ENCODE results near the gene SH3BP5L. TPM values are rescaled to one million over a fixed set of nuclear protein-coding genes. Genes with fewer than 3 reads are reported as not detected.

The SH3BP5L gene
- polyA plus RNA-seq, 4 donors, result 23.1 to 31.1 (median 24.9) TPM

DNA sequence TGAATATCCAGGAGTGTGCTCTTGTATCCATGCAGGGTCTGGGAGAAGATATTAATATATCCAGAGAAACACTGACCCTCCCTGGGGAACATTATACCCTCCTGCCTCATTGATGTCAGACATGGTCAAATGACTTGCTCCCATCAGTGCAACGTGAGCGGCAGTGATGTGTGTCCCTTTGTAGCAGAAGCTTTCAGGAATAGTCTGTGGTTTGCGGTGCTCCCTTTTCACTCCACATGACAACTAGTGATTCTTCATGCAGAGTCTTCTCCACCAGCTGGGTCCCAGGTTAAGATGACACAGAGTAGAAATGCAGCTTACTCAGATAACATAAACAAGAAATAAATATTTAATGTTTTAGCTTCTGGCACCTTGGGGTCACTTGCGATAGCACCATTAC lies 38.3 kb downstream of the SH3BP5L start:
- DNase-seq (ENCODE audit: low read depth in 4 of 4, low spot score in 3 of 4), result no peak

DNA sequence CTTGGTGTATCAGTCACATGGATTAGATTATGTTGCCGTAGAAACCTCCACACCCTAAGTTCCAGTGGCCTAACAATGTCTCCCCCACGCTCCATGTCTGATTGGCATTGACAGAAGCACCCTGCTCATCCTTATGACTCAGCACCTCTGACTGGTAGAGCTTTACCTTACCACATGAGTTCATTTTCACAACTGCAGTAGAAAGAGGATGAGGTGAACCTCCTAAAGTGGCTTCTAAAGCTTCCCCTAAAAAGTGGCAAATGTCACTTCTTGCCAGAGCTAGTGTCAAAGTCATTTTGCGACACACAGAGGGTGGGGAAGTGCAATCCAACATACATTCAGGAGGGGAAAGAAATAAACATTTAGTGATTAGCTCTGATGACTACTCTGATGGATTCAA lies 39.6 kb downstream of the SH3BP5L start:
- no peak for DNase-seq (ENCODE audit: low read depth in 4 of 4, low spot score in 3 of 4)

DNA sequence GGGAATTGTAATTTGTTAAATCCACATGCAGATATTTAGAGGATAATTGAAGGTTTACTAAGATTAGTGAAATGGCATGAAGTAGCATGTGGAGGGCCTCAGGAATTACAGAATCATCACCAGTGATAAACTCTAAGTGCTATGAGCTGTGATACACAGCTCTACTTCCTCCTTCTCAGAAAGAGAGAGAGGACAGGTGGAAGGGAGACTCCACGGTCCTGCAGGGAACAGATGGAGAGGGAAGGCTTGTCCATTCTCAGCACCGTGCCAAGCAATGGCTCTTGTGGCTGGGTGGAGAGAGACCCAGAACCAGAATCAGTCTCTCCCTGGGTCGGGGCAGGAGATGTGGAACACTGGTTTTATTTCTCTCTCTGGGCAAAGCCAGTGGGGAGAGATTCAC lies 42.3 kb downstream of the SH3BP5L start:
- no peak for DNase-seq (ENCODE audit: low read depth in 4 of 4, low spot score in 3 of 4)

DNA sequence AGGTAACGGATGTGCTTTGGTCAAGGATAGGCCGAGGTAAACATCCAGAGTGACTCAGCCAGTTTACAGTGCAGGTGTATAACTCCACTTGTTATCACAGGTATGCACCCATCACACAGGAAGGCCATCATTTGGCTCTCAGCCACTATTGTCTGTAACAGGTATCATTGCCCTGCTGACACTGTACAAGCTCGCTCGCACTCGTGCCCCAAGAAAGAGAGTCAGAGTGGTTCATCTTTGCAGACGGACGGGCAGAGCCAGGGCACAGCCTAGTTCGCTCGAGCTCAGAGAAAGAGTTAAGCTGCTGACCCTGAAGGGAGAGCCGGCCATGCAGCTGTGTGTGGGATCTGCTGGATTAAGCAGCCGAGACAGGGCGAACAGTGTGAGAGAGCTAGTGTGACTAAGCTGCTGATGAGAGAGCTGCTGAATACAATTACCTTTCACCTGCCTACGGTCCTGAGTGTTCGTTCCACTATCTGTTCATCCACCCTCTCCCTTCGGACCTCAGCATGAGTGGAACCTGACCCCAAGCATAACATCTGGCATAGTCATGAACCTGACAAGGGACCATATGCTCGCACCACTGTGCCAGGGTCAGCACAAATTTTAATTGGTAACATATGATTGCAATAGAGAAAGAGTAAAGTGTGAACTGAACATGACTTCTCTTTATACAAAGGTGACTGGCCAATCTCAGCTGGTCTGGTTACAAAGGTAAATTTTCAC lies 43.1 kb downstream of the SH3BP5L start:
- no peak for DNase-seq (ENCODE audit: low read depth in 4 of 4, low spot score in 3 of 4)

DNA sequence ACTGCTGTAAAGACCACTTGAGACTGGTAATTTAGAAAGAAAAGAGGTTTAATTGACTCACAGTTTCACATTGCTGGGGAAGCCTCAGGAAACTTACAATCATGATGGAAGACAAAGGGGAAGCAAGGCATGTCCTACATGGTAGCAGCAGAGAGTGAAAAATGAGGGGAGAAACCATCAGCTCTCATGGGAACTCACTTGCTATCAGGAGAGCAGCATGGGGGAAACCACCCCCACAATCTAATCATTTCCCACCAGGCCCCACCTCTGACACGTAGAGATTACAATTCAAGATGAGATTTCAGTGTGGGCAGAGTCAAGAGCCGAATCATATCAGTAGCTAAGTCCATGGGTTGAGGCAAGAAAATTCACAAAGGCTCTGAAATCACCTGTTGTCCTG lies 46.4 kb downstream of the SH3BP5L start:
- DNase-seq (ENCODE audit: low read depth in 4 of 4, low spot score in 3 of 4), result no peak

DNA sequence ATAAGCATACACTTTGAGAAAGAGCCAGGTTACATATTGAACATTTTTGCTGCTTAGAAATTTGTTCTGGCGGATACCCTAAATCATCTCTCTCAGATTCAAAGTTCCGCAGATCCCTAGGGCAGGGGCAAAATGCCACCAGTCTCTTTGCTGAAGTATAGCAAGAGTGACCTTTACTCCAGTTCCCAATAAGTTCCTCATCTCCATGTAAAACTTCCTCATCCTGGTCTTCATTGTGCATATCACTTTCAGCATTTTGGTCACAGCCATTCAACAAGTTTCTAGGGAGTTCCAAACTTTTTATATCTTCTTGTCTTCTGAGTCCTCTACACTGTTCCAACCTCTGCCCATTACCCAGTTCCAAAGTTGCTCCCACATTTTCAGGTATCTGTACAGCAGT lies 46.8 kb downstream of the SH3BP5L start:
- no peak for DNase-seq (ENCODE audit: low read depth in 4 of 4, low spot score in 3 of 4)

DNA sequence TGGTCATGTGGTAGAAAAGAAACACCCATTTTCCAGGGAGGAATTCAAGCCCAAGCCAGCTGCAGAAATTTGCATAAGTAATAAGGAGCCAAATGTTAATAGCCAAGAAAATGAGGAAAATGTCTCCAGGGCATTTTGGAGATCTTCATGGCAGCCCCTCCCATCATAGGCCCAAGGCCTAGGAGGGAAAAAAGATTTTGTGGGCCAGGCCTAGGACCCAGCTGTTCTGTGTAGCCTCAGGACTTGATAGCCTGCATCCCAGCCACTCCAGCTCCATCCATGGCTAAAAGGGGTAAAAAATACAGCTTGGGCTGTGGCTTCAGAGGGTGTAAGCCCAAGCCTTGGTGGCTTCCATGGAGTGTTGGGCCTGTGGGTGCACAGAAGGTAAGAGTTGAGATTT lies 48.7 kb downstream of the SH3BP5L start:
- DNase-seq (ENCODE audit: low read depth in 4 of 4, low spot score in 3 of 4), result no peak

DNA sequence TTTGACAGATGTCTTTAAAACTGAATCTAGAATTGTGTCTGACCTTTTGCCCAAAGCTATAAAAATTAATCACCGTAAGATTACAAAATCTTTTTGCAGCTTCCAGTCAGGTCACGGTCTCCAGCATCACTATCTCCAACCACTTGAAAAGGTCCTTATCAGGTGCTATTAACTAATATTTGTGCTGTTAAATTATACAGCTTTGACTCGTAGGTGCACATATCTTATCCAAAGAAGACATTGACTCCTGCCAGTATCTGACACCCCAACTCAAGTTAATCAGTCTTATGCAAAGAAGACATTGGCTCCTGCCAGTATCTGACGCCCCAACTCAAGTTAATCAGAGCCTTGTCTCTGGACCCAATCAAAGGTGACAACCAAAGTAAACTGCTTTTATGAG lies 50.3 kb downstream of the SH3BP5L start:
- DNase-seq (ENCODE audit: low read depth in 4 of 4, low spot score in 3 of 4), result no peak

Other genes with a start within 250 kb of the SH3BP5L start
- gene OR2T10, start 228.2 kb downstream of the SH3BP5L start, polyA plus RNA-seq (ENCODE audit: insufficient read length in 4 of 4), result under 1 TPM; 0.10 to 0.26 (median 0.18) TPM
- gene OR2T11, start 190.8 kb downstream of the SH3BP5L start, polyA plus RNA-seq (ENCODE audit: insufficient read length in 4 of 4), result not detected
- not detected for gene OR2T35, start 180.6 kb downstream of the SH3BP5L start, polyA plus RNA-seq (ENCODE audit: insufficient read length in 4 of 4)
- not detected for gene OR2T27, start 170.4 kb downstream of the SH3BP5L start, polyA plus RNA-seq (ENCODE audit: insufficient read length in 4 of 4)
- gene OR14I1, start 123.1 kb downstream of the SH3BP5L start, polyA plus RNA-seq (ENCODE audit: insufficient read length in 4 of 4), result not detected
- gene LYPD8, start 70.2 kb downstream of the SH3BP5L start, polyA plus RNA-seq (ENCODE audit: insufficient read length in 4 of 4), result under 1 TPM in 1 of 4 donors, not detected in 3; 0.04 TPM
- 10 to 100 TPM; 22.1 to 26.6 (median 23.7) TPM for gene ZNF672, start 12.3 kb upstream of the SH3BP5L start, polyA plus RNA-seq (ENCODE audit: insufficient read length in 4 of 4)
- 10 to 100 TPM; 36.9 to 51.5 (median 43.7) TPM for gene ZNF692, start 33.2 kb upstream of the SH3BP5L start, polyA plus RNA-seq (ENCODE audit: insufficient read length in 4 of 4)
- gene PGBD2, start 80.3 kb upstream of the SH3BP5L start, polyA plus RNA-seq (ENCODE audit: insufficient read length in 4 of 4), result 10 to 100 TPM in 3 of 4 donors, 1 to 10 TPM in 1; 9.7 to 13.4 (median 12.0) TPM

All from right renal pelvis (tissue), 4 donors.